ENCODE results near the gene AQP6. TPM values are rescaled to one million over a fixed set of nuclear protein-coding genes. Genes with fewer than 3 reads are reported as not detected.

The AQP6 gene
- total RNA-seq, 4 donors from 2014 or later = not detected

DNA sequence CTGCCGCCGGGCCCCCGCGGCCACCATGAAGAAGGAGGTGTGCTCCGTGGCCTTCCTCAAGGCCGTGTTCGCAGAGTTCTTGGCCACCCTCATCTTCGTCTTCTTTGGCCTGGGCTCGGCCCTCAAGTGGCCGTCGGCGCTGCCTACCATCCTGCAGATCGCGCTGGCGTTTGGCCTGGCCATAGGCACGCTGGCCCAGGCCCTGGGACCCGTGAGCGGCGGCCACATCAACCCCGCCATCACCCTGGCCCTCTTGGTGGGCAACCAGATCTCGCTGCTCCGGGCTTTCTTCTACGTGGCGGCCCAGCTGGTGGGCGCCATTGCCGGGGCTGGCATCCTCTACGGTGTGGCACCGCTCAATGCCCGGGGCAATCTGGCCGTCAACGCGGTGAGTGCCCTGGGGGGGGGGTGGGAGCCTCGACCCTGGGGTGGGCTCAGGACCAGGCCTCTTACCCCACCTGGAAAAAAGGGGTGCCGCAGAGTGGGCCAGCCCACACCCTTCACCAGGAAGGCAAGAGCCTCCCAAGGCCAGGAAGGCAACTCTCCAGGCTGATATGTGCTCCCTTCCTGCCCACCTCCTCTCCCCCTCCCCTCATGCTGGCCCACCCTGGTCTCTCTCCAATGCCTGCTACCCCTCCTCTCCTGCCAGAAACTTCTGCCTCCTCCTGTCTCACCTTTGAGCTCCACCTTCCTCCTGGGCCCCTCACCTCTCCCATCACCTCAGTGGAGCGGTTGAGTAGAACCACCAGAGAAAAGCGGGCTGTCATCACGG lies 10.6 kb upstream of the AQP6 start:
- DNase-seq = no peak
- intact Hi-C loops (cut with DNase I) = no loop called here
- H3K27ac ChIP-seq = peak overlapping the region; percentile 28 to 57 (median 46)

DNA sequence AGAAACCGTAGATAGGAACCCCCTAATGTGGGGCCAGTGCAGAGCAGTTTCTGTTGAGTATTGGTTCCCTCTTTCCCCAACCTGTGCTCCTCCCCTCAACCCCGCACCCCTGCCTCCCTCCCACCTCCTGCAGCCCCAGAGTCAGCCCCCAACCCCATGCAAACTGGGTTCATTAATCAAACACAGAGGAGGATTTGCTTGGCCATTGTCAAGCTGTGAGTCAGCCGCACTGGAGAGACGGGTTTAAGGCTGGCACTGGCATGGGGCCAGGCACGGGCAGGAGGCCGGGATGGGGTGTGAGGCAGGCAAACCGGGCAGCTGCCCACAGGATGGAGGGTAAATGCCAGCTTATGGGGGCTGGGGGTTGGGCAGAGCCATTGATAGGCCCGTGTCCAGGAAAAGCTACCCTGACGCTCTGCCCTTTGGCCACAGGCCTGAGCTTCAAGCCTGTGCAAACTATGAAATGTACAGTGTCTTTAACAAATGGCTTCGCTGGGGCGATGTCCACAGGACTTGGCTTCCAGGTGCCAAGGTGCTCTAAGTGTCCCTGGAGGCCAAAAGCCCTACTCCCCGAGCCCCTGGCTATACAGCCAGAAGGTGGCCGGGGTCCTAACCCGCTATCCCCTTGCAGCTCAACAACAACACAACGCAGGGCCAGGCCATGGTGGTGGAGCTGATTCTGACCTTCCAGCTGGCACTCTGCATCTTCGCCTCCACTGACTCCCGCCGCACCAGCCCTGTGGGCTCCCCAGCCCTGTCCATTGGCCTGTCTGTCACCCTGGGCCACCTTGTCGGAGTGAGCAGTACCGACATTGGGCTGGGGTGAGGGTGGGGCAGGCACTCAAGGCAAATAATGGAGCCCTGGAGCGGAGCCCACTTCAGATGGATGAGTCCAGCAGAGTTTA lies 9.6 kb upstream of the AQP6 start:
- intact Hi-C loops (cut with DNase I) = no loop called here
- no peak overlapping the region for H3K4me3 ChIP-seq (replicated peaks in 1 of 3)
- no peaks in the 10 kb centered on the region for H3K36me3 ChIP-seq
- no peaks in the 10 kb centered on the region for H3K9me3 ChIP-seq
- no peaks in the 10 kb centered on the region for H3K27me3 ChIP-seq
- TF ChIP-seq, protein P1, sequence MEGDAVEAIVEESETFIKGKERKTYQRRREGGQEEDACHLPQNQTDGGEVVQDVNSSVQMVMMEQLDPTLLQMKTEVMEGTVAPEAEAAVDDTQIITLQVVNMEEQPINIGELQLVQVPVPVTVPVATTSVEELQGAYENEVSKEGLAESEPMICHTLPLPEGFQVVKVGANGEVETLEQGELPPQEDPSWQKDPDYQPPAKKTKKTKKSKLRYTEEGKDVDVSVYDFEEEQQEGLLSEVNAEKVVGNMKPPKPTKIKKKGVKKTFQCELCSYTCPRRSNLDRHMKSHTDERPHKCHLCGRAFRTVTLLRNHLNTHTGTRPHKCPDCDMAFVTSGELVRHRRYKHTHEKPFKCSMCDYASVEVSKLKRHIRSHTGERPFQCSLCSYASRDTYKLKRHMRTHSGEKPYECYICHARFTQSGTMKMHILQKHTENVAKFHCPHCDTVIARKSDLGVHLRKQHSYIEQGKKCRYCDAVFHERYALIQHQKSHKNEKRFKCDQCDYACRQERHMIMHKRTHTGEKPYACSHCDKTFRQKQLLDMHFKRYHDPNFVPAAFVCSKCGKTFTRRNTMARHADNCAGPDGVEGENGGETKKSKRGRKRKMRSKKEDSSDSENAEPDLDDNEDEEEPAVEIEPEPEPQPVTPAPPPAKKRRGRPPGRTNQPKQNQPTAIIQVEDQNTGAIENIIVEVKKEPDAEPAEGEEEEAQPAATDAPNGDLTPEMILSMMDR (IDR thresholded peaks at IDR 0.05) = no peak
- TF ChIP-seq POLR2A (IDR thresholded peaks at IDR 0.05) = no peak
- peak; percentile 90 to 91 for DNase-seq
- H3K4me1 ChIP-seq = peaks cover 30 to 60% of the 10 kb centered on the region in 2 donors
- WGBS, 2 donors = 48 to 55% methylated on average over 19 to 21 of the region's 21 CpGs
- H3K27ac ChIP-seq = peak overlapping the region; percentile 28 to 57 (median 46)

More for the DNA sequence above, 10.6 kb upstream of the AQP6 start:
- 76 to 82% methylated on average over 30 to 36 of the region's 37 CpGs for WGBS, 2 donors
- peaks cover 24 to 52% of the 10 kb centered on the region in 2 donors for H3K4me1 ChIP-seq
- no peak overlapping the region for H3K4me3 ChIP-seq (replicated peaks in 1 of 3)
- H3K27me3 ChIP-seq = no peaks in the 10 kb centered on the region
- TF ChIP-seq, protein P1 (IDR thresholded peaks at IDR 0.05) = no peak
- TF ChIP-seq POLR2A (IDR thresholded peaks at IDR 0.05) = no peak
- no peaks in the 10 kb centered on the region for H3K9me3 ChIP-seq
- H3K36me3 ChIP-seq = no peaks in the 10 kb centered on the region

DNA sequence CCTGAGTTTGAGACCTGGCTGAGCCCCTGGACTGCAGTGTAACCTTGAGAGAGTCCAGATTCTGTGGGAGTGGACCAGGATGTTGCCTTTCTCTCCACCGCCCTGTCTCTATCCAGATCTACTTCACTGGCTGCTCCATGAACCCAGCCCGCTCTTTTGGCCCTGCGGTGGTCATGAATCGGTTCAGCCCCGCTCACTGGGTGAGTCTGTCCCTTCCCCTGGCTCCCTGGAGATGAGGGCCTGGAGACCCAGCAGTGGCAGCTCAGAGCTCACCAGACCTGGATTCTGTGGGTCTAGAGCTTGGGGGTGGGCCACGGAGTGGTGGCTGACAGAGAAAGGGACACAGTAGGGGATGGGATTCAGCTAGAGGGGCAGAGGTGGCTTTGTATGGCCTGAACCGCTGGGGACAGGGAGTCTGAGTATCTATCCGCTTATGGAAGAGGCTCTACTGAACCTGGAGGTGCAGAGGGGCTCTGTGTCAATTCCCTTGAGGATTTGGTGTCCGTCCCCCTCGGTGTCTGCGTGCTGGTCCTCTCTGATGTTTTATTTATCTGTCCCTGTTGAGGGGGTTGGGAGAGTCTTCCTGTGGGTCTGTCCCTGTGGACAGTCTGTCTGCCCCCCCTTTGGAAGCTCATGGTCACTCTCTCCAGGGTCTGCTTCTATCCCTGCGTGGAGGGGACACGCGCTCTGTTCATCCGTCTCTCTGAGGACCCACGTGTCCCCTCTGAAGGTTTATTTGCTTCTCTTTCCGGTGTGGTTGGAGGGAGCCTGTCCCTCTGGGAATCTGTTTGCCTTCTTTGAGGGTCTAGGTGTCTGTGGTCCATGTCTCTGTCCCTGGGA lies 8.6 kb upstream of the AQP6 start:
- Histone ChIP-seq H3K27me3 (no peaks in the 10 kb centered on the region), H3K27ac (no peak overlapping the region), H3K9me3 (no peaks in the 10 kb centered on the region), H3K4me3 (replicated peaks in 1 of 3) (no peak overlapping the region), H3K4me1 (peaks cover 28 to 55% of the 10 kb centered on the region in 2 donors), H3K36me3 (no peaks in the 10 kb centered on the region)
- TF ChIP-seq, protein P1 (IDR thresholded peaks at IDR 0.05) = no peak
- no peak for TF ChIP-seq POLR2A (IDR thresholded peaks at IDR 0.05)
- WGBS, 2 donors = 90 to 92% methylated on average over 16 of the region's 17 CpGs
- no peak for DNase-seq
- intact Hi-C loops (cut with DNase I) = no loop called here

DNA sequence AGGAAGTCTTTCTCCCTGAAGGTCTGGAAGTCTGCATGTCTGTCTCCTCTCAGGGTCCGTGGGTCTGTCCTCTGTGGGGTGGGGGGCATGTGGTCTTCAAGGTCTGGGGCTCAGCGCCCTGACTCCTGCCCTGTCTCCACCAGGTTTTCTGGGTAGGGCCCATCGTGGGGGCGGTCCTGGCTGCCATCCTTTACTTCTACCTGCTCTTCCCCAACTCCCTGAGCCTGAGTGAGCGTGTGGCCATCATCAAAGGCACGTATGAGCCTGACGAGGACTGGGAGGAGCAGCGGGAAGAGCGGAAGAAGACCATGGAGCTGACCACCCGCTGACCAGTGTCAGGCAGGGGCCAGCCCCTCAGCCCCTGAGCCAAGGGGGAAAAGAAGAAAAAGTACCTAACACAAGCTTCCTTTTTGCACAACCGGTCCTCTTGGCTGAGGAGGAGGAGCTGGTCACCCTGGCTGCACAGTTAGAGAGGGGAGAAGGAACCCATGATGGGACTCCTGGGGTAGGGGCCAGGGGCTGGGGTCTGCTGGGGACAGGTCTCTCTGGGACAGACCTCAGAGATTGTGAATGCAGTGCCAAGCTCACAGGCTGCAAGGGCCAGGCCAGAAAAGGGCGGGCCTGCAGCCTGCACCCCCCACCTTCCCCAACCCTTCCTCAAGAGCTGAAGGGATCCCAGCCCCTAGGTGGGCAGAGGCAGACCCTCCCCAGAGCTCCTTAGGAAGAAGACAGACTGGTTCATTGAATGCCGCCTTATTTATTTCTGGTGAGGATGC lies 7.7 kb upstream of the AQP6 start:
- Histone ChIP-seq H3K4me1 (peaks cover 22 to 47% of the 10 kb centered on the region in 2 donors), H3K4me3 (replicated peaks in 1 of 3) (no peak overlapping the region), H3K27ac (no peak overlapping the region), H3K27me3 (no peaks in the 10 kb centered on the region), H3K36me3 (no peaks in the 10 kb centered on the region), H3K9me3 (no peaks in the 10 kb centered on the region)
- intact Hi-C loops (cut with DNase I) = loop anchor here (5.0 kb wide), 3 partner anchors 92 to 107 kb away; partner anchors contain the start of gene ASIC1
- TF ChIP-seq, protein P1 (IDR thresholded peaks at IDR 0.05) = no peak
- TF ChIP-seq POLR2A (IDR thresholded peaks at IDR 0.05) = no peak
- WGBS, 2 donors = 74 to 77% methylated on average over 9 to 13 of the region's 13 CpGs
- DNase-seq = no peak
